22Rv1 (cell line): ENCODE data around the gene RBM28.

ENCODE experiments used
- CTCF ChIP-seq: fragments of 450-650 bp; IDR thresholded peaks from 2 replicates; pipeline ENCODE4 v1.5.1; 2017; ENCODE audit warnings: mild to moderate bottlenecking
- ZFX ChIP-seq: fragments of 450-650 bp; IDR thresholded peaks from 2 replicates; pipeline ENCODE4 v1.6.1; 2017; ENCODE audit warnings: antibody characterized with exemption, borderline replicate concordance

- TF ChIP-seq CTCF = no peak
- TF ChIP-seq ZFX = no peak
Measured at GRCh38 chr7:128370491-128370890, 26.8 kb upstream of the RBM28 start.
